ENCODE results near the gene SYT1. TPM values are rescaled to one million over a fixed set of nuclear protein-coding genes. Genes with fewer than 3 reads are reported as not detected.
"Not testable (repeated sequence)": the region's sequence is repeated elsewhere in the genome, so short reads cannot be mapped to it uniquely, and the experiment has no call there.

SYT1 gene
- total RNA-seq, 1 donor from 2014 or later, result not detected

- intact Hi-C loops (cut with micrococcal nuclease), result no loop called here
Measured at GRCh38 chr12:79424109-79424721, 559.6 kb downstream of the SYT1 start.

- intact Hi-C loops (cut with micrococcal nuclease), result no loop called here
Measured at GRCh38 chr12:79426121-79426520, 561.5 kb downstream of the SYT1 start.

- intact Hi-C loops (cut with micrococcal nuclease), result not testable (repeated sequence)
Measured at GRCh38 chr12:79426744-79427143, 562.2 kb downstream of the SYT1 start.

- intact Hi-C loops (cut with micrococcal nuclease), result no loop called here
Measured at GRCh38 chr12:79433465-79434072, 569.0 kb downstream of the SYT1 start.

GRCh38 chr12:79434561-79434960 lies 570.0 kb downstream of the SYT1 start:
- intact Hi-C loops (cut with micrococcal nuclease), result no loop called here

- intact Hi-C loops (cut with micrococcal nuclease), result no loop called here
Measured at GRCh38 chr12:79435742-79436141, 571.2 kb downstream of the SYT1 start.

GRCh38 chr12:79438480-79439174 lies 574.1 kb downstream of the SYT1 start:
- intact Hi-C loops (cut with micrococcal nuclease), result no loop called here

- intact Hi-C loops (cut with micrococcal nuclease), result no loop called here
Measured at GRCh38 chr12:79439175-79439825, 574.7 kb downstream of the SYT1 start.

GRCh38 chr12:79441534-79441933 lies 577.0 kb downstream of the SYT1 start:
- intact Hi-C loops (cut with micrococcal nuclease), result no loop called here

GRCh38 chr12:79442396-79442795 lies 577.8 kb downstream of the SYT1 start:
- intact Hi-C loops (cut with micrococcal nuclease), result no loop called here

GRCh38 chr12:79444089-79444488 lies 579.5 kb downstream of the SYT1 start:
- intact Hi-C loops (cut with micrococcal nuclease), result no loop called here

- intact Hi-C loops (cut with micrococcal nuclease), result no loop called here
Measured at GRCh38 chr12:79448816-79449215, 584.2 kb downstream of the SYT1 start.

- intact Hi-C loops (cut with micrococcal nuclease), result no loop called here
Measured at GRCh38 chr12:79451365-79451764, 586.8 kb downstream of the SYT1 start.

GRCh38 chr12:79451978-79452377 lies 587.4 kb downstream of the SYT1 start:
- intact Hi-C loops (cut with micrococcal nuclease), result no loop called here

- intact Hi-C loops (cut with micrococcal nuclease), result no loop called here
Measured at GRCh38 chr12:79452906-79453305, 588.3 kb downstream of the SYT1 start.

- intact Hi-C loops (cut with micrococcal nuclease), result no loop called here
Measured at GRCh38 chr12:79453820-79454219, 589.2 kb downstream of the SYT1 start.

GRCh38 chr12:79454338-79454843 lies 589.8 kb downstream of the SYT1 start:
- intact Hi-C loops (cut with micrococcal nuclease), result no loop called here

GRCh38 chr12:79455286-79455685 lies 590.7 kb downstream of the SYT1 start:
- intact Hi-C loops (cut with micrococcal nuclease), result no loop called here

- intact Hi-C loops (cut with micrococcal nuclease), result no loop called here
Measured at GRCh38 chr12:79482323-79482722, 617.7 kb downstream of the SYT1 start.

- intact Hi-C loops (cut with micrococcal nuclease), result no loop called here
Measured at GRCh38 chr12:79482921-79483320, 618.3 kb downstream of the SYT1 start.

GRCh38 chr12:79486154-79486553 lies 621.6 kb downstream of the SYT1 start:
- intact Hi-C loops (cut with micrococcal nuclease), result no loop called here
